Endothelial cell (in vitro differentiated cells): Measurements from ENCODE around the gene PELI3. TPM values are rescaled to one million over a fixed set of nuclear protein-coding genes. Genes with fewer than 3 reads are reported as not detected.

Experiments
- DNase-seq: peaks from one replicate; pipeline ENCODE4 v3.0.0; 2021; ENCODE audit warnings: low spot score
- H3K27ac Mint-ChIP-seq: one replicate; pipeline ENCODE4 v1.8.0; 2021; ENCODE audit warnings: mixed read lengths, inconsistent platforms; ENCODE audit not compliant: unreplicated experiment
- H3K27me3 Mint-ChIP-seq: one replicate; pipeline ENCODE4 v1.8.0; 2021; ENCODE audit warnings: mild to moderate bottlenecking, moderate library complexity, mixed read lengths, inconsistent platforms; ENCODE audit not compliant: unreplicated experiment
- H3K36me3 Mint-ChIP-seq: one replicate; pipeline ENCODE4 v1.8.0; 2021; ENCODE audit warnings: mild to moderate bottlenecking, low read depth, mixed read lengths, inconsistent platforms; ENCODE audit not compliant: unreplicated experiment
- H3K4me1 Mint-ChIP-seq: one replicate; pipeline ENCODE4 v1.8.0; 2021; ENCODE audit warnings: mild to moderate bottlenecking, mixed read lengths, inconsistent platforms; ENCODE audit not compliant: unreplicated experiment
- H3K4me3 Mint-ChIP-seq: one replicate; pipeline ENCODE4 v1.8.0; 2021; ENCODE audit warnings: mild to moderate bottlenecking, mixed read lengths, inconsistent platforms; ENCODE audit not compliant: unreplicated experiment
- H3K9me3 Mint-ChIP-seq: one replicate; pipeline ENCODE4 v1.8.0; 2021; ENCODE audit warnings: mixed read lengths, inconsistent platforms; ENCODE audit not compliant: unreplicated experiment
- total RNA-seq: library from RNA; stranded (reverse); fragmentation: NEBNext Ultra II Directional; extraction: Animal tissue kit (Norgen Biotek cat#: 25700); gene quantifications from one replicate; pipeline ENCODE4 v1.2.1, GENCODE V29; 2021; ENCODE audit not compliant: unreplicated experiment
- TF ChIP-seq, protein P1 (sequence below): fragments of 200-600 bp; sonication (generic); IDR thresholded peaks from one replicate; pipeline ENCODE4 v1.5.0; 2021; ENCODE audit warnings: antibody characterized with exemption; ENCODE audit not compliant: unreplicated experiment

The PELI3 gene
- total RNA-seq, 1 donor from 2014 or later = 2.0 TPM

DNA sequence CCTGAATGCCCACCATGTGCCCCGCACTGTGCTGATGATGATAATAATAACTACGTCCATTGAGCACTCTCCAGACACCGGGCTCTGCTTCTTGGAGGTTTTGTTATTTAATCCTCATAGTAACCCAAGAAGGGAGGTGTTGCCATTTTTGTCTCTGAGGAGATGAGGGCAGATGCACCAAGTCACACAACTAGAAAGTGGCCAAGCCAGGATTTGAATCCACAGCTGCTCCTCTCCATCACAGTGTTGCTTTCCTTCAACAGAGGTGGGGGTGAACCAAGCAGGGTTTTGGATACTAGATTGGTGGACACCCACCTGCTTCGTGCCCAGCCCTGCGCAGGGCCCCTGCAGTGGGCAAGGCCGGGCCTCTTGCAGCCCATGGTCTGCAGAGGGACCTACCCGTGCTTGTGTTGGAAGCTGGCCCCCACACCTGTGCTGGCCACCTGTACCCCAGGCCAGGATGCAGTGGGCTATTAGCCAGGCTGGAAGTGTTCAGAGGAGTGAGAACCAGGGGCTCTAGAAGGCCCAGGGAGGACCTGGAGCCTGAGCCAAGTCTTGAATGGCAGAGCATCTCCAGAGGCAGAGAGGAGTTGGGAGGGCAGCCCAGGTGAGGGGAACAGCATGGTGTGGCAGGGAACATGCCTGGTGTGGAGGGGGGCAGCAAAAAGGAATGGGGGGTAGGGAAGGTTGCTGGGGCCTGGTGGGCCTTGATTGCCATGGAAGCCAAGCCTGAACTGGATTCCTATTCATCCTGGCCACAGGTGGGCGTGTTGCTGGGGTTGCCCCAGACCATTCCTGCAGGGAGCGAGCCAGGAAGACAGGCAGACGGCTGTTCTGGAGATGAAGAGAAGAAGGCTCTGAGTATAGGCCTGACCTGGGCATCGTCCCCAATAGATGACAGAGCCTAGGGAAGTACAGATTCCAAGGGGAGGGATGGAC lies 10.8 kb downstream of the PELI3 start:
- Mint-ChIP-seq H3K4me3 (no peak overlapping the region), H3K36me3 (peaks cover 8% of the 10 kb centered on the region), H3K27ac (no peak overlapping the region)

DNA sequence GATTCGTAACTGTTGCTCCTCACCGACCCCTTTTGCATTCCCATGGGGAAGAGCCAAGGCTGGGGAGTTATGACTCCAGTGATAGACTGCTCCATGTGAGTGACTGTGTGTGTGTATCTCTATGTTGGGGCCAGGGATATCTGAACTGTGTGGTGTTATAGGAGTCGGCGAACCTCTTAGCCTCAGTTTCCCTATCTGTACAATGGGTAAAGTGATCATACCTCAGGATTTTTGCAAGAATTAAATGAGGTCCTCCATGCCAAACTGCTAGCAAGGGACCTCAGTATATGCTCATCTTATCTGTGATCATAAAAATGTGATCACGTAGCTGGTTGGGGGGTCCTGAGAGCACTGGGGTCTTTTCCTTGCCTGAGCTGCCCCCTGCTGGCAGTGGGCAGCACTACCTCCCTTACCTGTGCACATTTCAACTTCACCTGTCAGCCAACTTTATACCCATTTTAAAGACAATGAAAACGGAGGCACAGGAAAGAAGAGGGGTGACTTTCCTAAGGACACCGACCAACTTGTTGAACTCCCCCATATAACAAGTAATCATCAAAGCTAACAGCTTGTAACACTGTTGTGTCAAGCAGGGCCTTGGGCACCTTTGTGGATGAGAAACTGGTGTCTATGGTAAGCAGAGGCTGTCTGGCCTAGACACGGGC lies 12.2 kb downstream of the PELI3 start:
- no peaks in the 10 kb centered on the region for H3K9me3 Mint-ChIP-seq
- TF ChIP-seq, protein P1, sequence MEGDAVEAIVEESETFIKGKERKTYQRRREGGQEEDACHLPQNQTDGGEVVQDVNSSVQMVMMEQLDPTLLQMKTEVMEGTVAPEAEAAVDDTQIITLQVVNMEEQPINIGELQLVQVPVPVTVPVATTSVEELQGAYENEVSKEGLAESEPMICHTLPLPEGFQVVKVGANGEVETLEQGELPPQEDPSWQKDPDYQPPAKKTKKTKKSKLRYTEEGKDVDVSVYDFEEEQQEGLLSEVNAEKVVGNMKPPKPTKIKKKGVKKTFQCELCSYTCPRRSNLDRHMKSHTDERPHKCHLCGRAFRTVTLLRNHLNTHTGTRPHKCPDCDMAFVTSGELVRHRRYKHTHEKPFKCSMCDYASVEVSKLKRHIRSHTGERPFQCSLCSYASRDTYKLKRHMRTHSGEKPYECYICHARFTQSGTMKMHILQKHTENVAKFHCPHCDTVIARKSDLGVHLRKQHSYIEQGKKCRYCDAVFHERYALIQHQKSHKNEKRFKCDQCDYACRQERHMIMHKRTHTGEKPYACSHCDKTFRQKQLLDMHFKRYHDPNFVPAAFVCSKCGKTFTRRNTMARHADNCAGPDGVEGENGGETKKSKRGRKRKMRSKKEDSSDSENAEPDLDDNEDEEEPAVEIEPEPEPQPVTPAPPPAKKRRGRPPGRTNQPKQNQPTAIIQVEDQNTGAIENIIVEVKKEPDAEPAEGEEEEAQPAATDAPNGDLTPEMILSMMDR = peak; percentile 86
- peaks cover 8% of the 10 kb centered on the region for H3K36me3 Mint-ChIP-seq
- H3K27ac Mint-ChIP-seq = peak overlapping the region; percentile 78
- peaks cover 9% of the 10 kb centered on the region for H3K4me1 Mint-ChIP-seq
- peaks cover 14% of the 10 kb centered on the region for H3K27me3 Mint-ChIP-seq
- no peak for DNase-seq
- peak overlapping the region; percentile 96 for H3K4me3 Mint-ChIP-seq

More for the DNA sequence above, 10.8 kb downstream of the PELI3 start:
- TF ChIP-seq, protein P1 = no peak
- no peak for DNase-seq
- Mint-ChIP-seq H3K27me3 (peaks cover 14% of the 10 kb centered on the region), H3K9me3 (no peaks in the 10 kb centered on the region), H3K4me1 (peaks cover 9% of the 10 kb centered on the region)

DNA sequence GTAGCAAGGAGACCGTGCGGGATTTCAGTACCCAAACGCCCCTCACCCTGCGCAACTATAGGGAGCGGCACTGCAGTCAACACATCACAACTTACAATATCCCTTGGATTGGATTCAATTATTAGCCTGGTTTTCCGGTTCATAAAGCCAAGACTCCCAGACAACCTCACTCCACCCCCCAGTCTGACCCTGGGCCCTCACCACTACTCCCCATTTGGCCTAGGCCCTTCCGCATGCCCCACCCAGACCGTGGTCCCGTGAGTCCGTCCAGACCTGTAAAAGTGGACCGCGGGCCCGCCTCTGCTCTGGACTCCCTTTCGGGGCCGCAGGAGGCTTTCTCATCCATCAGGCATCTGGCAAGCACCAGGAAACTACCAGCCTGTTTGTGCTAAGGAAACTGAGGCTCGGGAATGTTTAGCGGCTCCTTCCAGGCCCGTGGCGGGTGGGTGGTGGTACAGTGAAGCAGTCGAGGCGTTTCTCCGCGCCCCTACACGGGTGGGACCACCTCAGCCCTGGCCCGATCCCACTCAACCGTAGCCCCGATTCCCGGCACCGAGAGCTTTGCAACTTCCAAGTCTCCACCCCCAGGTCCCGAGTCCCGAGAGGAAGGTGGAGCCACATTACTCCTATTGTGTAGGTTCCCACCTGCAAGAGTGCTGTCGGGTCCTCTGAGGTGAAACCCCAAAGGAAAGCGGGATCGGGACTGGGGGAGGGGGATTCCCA lies 12.8 kb downstream of the PELI3 start:
- DNase-seq = no peak
- Mint-ChIP-seq H3K27ac (peak overlapping the region; percentile 78), H3K4me1 (peaks cover 9% of the 10 kb centered on the region), H3K4me3 (peak overlapping the region; percentile 96), H3K36me3 (peaks cover 4% of the 10 kb centered on the region), H3K27me3 (peaks cover 10% of the 10 kb centered on the region), H3K9me3 (no peaks in the 10 kb centered on the region)
- TF ChIP-seq, protein P1 = no peak

DNA sequence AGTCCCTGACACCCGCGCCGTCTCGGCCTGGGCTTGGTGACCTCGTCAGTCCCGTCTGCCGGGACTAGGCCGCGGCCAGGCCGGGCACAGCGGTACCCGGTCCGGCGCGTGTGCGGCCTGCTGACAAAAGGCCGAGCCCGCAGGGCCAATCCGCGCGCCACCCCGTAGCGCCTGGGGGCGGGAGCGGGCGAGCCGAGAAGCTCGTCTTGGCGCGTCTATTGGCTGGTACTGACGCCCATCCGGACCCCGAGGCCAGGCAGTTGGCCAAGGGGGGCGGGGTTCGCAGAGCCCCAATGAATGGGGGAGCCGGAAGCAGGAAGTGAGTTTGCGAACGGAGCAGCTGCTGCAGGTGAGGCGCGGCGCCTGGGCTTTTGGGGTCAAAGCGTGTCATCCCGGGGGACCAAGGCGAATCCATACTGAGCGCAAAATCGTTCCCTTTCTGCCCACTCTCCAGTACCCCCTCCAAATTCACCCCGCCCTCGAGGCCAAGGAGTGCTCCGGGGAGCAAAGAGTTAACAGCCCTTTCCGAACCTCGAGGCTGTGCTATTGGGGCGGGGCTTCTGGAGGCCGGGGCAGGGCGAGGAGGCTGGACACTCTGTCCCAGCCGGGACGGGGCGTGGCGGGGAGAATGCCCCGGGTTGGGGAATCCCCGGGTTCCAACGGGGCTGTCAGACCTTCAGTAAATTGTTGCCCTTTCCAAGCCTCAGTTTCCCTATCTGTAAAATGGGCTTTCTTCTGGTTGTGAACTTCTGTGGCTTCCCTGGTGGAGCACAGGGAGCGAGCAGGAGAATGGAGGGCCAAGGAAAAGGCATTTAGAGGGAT lies 13.6 kb downstream of the PELI3 start, which contains the start of gene DPP3:
Gene DPP3 (plus strand): TSS at position 318 of the 822 bp plus-strand sequence. CDS start 1,767 bp downstream, outside the sequence.
- Mint-ChIP-seq H3K9me3 (no peaks in the 10 kb centered on the region), H3K27ac (peak within 1 kb of the TSS; percentile 78), H3K36me3 (peaks cover 4% of the 10 kb centered on the region), H3K27me3 (peaks cover 10% of the 10 kb centered on the region), H3K4me1 (peaks cover 9% of the 10 kb centered on the region), H3K4me3 (peak within 1 kb of the TSS; percentile 96)
- DNase-seq = peak; percentile 97
- TF ChIP-seq, protein P1 = no peak
